DLD1 (cell line): ENCODE results near the gene NME4.

ENCODE experiments used
- in situ Hi-C: cut with HindIII; loops from 2 replicates; pipeline ENCODE4 v1.10.0; 2017; ENCODE audit warnings: low sequenced_read_pairs

NME4 gene

DNA sequence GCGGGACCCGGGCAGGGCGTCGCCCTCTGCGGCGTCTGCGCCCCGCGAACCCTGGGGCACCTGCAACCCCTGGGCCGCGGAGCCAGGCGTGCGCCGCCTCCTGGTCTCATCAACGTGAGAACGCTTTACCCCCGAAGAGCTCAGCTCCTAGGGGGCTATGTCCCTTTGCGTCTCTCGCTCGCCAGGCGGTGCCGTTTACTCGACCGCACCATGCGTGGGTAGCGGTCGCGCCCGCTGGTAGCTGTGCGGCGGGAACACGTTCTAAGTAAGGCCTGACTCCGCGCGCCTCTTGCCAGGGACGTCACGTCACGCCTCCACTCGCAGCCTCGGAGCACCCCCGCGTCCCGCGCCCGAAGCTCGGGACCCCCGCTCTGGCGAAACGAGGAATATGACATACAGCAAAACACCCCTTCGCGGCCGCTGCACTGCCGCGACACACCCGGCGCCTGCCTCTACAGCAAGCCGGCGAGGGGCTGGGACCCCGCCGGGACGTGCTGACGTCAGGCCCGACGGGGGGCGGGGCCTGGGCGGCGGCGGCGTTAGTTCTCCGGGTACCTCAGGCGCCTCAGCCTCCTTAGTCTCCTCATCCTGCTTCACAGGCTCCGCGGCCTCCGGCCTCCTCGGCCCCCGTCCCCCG lies 28.2 kb downstream of the NME4 start, which contains the start of gene RAB11FIP3:
Gene RAB11FIP3 (plus strand): TSS at position 568 of the 637 bp plus-strand sequence. CDS start 358 bp downstream, outside the sequence.
- in situ Hi-C loops, result no loop called here

DNA sequence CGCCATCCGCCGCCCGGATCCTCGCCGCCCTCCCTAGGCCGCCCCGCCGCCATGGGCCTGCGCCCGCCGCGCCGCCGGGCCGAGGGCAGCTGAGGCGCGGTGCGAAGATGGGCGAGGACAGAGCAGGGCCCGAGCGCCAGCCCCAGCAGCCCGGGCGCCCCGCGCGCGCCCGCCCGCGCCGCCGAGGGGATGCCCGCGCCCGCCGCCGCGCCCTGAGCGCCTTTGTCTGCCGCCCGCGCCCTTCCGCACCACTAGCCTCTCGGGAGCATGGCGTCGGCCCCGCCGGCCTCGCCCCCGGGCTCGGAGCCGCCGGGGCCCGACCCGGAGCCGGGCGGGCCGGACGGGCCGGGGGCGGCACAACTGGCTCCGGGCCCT lies 28.7 kb downstream of the NME4 start:
- in situ Hi-C loops, result no loop called here

DNA sequence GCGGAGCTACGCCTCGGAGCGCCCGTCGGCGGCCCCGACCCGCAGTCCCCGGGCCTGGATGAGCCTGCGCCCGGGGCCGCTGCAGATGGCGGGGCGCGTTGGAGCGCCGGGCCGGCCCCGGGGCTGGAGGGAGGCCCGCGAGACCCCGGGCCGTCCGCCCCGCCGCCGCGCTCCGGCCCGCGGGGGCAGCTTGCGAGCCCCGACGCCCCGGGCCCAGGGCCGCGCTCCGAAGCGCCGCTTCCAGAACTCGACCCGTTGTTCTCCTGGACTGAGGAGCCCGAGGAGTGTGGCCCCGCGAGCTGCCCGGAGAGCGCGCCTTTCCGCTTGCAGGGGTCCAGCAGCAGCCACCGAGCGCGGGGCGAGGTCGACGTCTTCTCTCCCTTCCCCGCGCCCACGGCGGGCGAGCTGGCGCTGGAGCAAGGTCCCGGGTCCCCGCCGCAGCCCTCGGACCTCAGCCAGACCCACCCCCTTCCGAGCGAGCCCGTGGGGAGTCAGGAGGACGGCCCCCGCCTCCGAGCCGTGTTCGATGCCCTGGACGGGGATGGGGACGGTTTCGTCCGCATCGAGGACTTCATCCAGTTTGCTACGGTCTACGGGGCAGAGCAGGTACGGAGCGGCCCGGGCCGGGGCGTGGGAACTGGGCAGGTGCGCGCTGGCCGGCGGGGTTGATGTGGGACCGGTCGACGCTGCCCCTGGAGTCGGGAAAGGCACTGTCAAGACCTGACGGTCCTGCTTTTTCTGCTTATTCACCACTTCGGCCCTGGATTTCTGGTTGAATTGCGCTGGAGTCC lies 29.3 kb downstream of the NME4 start:
- in situ Hi-C loops, result no loop called here

DNA sequence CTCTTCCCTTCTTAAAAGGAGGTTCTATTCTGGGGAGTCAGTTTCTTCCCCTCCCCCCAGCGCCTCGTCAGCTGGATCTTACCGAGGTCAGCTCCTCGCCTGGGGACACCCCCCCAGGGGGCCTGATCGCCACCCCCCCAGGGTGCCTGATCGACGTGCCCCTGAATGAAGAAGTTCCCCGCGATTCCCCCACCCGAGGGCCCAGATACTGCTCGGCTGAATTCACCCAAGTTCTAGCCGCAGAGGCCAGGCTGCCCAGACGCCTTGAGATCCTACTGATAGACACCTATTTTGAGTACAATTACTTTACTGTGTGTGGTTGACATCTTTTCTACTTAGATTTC lies 29.9 kb downstream of the NME4 start:
- in situ Hi-C loops, result no loop called here

DNA sequence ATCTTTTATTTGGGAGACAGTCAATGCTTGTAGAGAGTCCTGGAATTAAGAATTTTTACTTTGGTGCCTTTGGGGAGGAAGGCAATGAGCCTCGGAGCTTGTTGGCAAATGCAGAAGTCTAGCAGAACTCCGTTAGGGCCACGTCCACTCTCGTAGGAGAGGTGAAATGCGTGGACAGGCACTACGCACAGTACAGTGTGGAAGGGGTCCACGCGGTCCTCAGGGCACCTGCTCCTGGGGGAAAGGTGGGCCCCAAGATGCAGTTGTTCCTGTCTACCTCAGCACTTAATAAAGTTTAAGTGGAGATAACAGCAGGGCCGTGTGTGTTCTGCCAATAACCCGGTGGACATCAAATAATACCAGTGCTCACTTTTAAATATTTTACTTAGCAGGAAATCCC lies 30.3 kb downstream of the NME4 start:
- in situ Hi-C loops, result no loop called here

DNA sequence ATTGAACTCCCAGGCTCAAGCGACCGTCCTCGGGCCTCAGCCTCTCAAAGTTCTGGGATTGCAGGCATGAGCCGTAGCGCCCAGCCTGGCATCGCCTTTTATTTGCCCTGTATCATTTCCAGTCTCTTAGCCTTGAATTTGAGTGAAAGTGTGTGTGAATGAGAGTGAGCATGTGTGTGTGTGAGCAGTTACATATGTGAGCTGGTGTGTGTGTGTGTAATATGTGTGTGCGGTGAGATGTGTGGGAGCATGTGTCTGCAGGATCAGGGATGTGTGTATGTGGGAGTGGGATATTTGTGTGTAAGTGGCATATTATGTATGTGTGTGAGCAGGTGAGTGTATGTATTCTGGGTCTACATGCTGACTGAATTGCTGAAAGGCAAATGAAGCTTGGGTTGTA lies 33.9 kb downstream of the NME4 start:
- in situ Hi-C loops, result no loop called here

DNA sequence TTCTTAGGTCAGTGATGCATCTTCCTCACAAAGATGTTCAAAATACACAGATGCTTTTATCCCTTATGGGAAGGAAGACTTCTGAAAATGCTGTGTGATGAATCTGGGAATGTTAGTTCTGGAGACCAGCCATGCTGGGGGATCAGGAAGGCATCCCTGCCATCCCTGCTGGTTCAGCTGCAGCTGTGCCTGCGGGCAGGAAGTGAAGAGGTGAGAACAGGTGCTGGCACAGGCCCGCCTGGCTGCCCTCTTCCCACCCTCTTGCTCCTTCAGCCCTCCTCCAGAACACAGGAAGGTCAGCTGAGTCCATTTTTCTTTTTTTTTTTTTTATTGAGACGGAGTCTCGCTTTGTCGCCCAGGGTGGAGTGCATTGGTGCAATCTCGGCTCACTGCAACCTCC lies 43.6 kb downstream of the NME4 start:
- in situ Hi-C loops, result no loop called here

DNA sequence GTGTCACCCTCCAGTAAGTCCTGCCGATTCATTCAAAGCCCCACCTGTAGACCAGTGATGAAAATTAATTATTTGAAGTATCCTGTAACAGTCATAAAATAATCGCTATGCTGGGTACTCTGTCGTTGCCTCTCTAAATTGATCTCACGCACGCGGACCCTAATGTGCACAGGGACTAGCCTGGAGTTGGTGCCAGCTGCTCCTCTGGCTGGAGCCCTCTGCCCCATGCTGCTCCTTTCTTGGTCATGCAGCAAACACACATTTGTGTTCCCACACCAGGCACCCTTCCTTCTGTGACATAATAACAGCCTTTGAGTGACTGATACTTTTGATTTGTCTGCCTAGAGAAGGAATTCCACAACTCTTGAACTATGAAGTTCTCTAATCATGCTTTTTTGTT lies 44.4 kb downstream of the NME4 start:
- in situ Hi-C loops, result no loop called here

DNA sequence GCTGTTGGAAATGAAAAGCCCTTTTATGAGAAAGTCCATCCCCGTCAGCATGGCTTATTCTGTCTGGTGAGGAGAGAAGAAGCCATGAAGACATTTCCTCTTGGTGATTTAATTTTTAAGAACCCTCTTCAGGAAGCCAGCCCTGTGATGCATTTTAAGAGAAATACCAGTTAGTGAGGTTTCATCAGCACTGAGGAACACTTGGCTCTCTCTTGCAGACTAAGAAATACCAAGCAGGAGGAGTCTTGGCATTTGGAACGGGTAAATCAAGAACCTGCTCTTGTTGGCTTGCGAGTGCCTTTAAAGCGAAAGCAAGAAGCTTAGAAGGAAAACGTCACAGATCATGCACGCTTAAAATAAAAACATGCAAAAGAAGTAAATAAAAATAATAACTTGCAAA lies 46.0 kb downstream of the NME4 start:
- in situ Hi-C loops, result no loop called here

DNA sequence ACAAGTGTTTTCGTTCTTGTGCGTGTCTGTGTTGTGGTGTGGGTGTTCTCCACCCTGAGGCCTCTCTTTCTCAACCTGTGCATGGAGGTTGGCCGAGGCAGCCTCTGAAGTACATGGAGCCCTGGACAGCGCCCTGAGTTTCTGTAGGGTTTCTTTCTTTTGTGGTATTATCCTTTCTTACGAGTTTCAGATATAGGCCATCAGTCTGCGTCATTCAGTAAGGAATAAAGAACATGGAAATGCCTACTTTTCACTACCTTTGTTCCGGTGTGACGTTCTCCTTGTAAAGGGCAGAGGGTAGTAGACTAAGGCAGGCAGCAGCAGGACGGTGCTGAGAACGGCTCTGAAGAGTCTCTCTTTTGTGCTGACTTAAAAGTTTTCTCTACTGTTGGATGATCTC lies 47.0 kb downstream of the NME4 start:
- in situ Hi-C loops, result no loop called here

DNA sequence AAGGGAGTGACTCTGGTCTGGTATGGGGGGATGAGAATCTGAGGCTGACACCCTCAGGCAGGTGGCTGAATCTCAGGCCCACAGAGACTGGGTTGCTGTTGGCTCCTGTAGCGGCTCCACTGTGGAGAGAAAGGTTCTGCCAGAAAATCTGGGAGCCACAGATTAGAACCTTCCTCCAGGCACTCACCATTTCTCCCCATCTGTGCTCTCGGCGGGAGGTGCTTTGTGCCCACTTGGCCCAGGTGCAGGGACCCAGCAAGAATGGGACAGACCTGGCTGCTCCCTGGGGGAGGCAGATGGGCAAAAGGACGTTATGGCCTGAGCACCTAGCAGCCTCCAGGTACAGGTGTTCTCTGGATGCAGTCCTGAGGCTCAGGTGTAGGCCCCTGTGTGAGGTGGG lies 48.6 kb downstream of the NME4 start:
- in situ Hi-C loops, result no loop called here
